Smooth muscle cell (in vitro differentiated cells): ENCODE measurements around the gene DDR2. TPM values are rescaled to one million over a fixed set of nuclear protein-coding genes. Genes with fewer than 3 reads are reported as not detected.

Source experiments
- DNase-seq: peaks from one replicate; lab custom pipeline; 2025; ENCODE audit not compliant: unreplicated experiment; lab: John Stamatoyannopoulos, UW
- H2AFZ ChIP-seq: fragments of 200-600 bp; sonication (generic); 2 replicates; pipeline ENCODE4 v1.6.0; 2016; ENCODE audit warnings: antibody characterized with exemption, low read depth, mild to moderate bottlenecking
- H3F3A ChIP-seq: fragments of 200-600 bp; sonication (generic); 2 replicates; pipeline ENCODE4 v1.6.0; 2017; ENCODE audit warnings: antibody characterized with exemption, low read depth
- H3K27ac ChIP-seq: fragments of 200-600 bp; sonication (generic); 2 replicates; pipeline ENCODE4 v1.5.1; 2016; ENCODE audit warnings: low read depth, mild to moderate bottlenecking
- H3K27me3 ChIP-seq: fragments of 200-600 bp; sonication (generic); 2 replicates; pipeline ENCODE4 v1.6.1; 2016; ENCODE audit warnings: low read depth, mild to moderate bottlenecking
- H3K36me3 ChIP-seq: fragments of 200-600 bp; sonication (generic); 2 replicates; pipeline ENCODE4 v1.5.1; 2016; ENCODE audit warnings: low read depth
- H3K4me1 ChIP-seq: fragments of 200-600 bp; sonication (generic); 2 replicates; pipeline ENCODE4 v1.5.1; 2016; ENCODE audit warnings: low read depth
- H3K4me2 ChIP-seq: fragments of 200-600 bp; sonication (generic); 2 replicates; pipeline ENCODE4 v1.6.0; 2016; ENCODE audit warnings: mild to moderate bottlenecking
- H3K4me3 ChIP-seq: fragments of 200-600 bp; sonication (generic); 2 replicates; pipeline ENCODE4 v1.5.1; 2016; ENCODE audit warnings: mild to moderate bottlenecking
- H3K79me2 ChIP-seq: fragments of 200-600 bp; sonication (generic); 2 replicates; pipeline ENCODE4 v1.6.0; 2016; ENCODE audit warnings: low read depth, mild to moderate bottlenecking
- H3K9ac ChIP-seq: fragments of 200-600 bp; sonication (generic); 2 replicates; pipeline ENCODE4 v1.6.0; 2016; ENCODE audit warnings: low read depth
- H3K9me3 ChIP-seq: fragments of 200-600 bp; sonication (generic); replicated peaks from 2 replicates; pipeline ENCODE4 v1.5.1; 2016; ENCODE audit warnings: low read depth
- H4K20me1 ChIP-seq: fragments of 200-600 bp; sonication (generic); 2 replicates; pipeline ENCODE4 v1.6.0; 2016; ENCODE audit warnings: low read depth
- WGBS: methylation state at CpG from one replicate; pipeline ENCODE4 v1.1.7; 2016; ENCODE audit warnings: low lambda C conversion rate; 5-methylcytosine and 5-hydroxymethylcytosine counted together
- polyA plus RNA-seq: library from polyadenylated mRNA; unstranded; fragments of >200 nt; fragmentation: Nextera tagmentation; extraction: Ambion mirVana; gene quantifications from 2 replicates; pipeline ENCODE4 v1.2.1, GENCODE V29; 2016
- total RNA-seq: library from RNA; depleted of rRNA; stranded (reverse); fragments of >200 nt; gene quantifications from 2 replicates; pipeline ENCODE4 v1.2.3, GENCODE V29; 2014
- TF ChIP-seq, protein P1 (sequence below): fragments of 200-600 bp; sonication (generic); IDR thresholded peaks from 2 replicates; pipeline ENCODE4 v1.5.1; 2017; ENCODE audit warnings: borderline replicate concordance, mild to moderate bottlenecking, antibody characterized with exemption; ENCODE audit not compliant: insufficient read depth, poor library complexity, severe bottlenecking

The DDR2 gene
- total and polyA plus RNA-seq, 2 experiments from 2014 or later = 13.3 to 24.5 TPM

- Histone ChIP-seq H3K27ac (no peak overlapping the region), H3F3A (peaks cover 4% of the 10 kb centered on the region), H3K9me3 (no peaks in the 10 kb centered on the region), H3K27me3 (no peaks in the 10 kb centered on the region), H3K36me3 (no peaks in the 10 kb centered on the region), H3K4me3 (no peak overlapping the region), H2AFZ (no peak overlapping the region), H3K4me1 (peaks cover 41% of the 10 kb centered on the region), H3K79me2 (peaks cover 9% of the 10 kb centered on the region), H3K9ac (no peak overlapping the region), H3K4me2 (no peak overlapping the region), H4K20me1 (peaks cover 36% of the 10 kb centered on the region)
- DNase-seq = no peak
- TF ChIP-seq, protein P1, sequence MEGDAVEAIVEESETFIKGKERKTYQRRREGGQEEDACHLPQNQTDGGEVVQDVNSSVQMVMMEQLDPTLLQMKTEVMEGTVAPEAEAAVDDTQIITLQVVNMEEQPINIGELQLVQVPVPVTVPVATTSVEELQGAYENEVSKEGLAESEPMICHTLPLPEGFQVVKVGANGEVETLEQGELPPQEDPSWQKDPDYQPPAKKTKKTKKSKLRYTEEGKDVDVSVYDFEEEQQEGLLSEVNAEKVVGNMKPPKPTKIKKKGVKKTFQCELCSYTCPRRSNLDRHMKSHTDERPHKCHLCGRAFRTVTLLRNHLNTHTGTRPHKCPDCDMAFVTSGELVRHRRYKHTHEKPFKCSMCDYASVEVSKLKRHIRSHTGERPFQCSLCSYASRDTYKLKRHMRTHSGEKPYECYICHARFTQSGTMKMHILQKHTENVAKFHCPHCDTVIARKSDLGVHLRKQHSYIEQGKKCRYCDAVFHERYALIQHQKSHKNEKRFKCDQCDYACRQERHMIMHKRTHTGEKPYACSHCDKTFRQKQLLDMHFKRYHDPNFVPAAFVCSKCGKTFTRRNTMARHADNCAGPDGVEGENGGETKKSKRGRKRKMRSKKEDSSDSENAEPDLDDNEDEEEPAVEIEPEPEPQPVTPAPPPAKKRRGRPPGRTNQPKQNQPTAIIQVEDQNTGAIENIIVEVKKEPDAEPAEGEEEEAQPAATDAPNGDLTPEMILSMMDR = no peak
- WGBS = 92% methylated on average over 4 of the region's 4 CpGs
Observed at GRCh38 chr1:162694911-162695310, 62.6 kb downstream of the DDR2 start.

GRCh38 chr1:162695687-162696086, 63.4 kb downstream of the DDR2 start:
- Histone ChIP-seq H3K9me3 (no peaks in the 10 kb centered on the region), H3K4me1 (peaks cover 34% of the 10 kb centered on the region), H3K27me3 (no peaks in the 10 kb centered on the region), H3K36me3 (no peaks in the 10 kb centered on the region), H3K4me3 (no peak overlapping the region), H3K27ac (peak overlapping the region; percentile 58), H2AFZ (no peak overlapping the region), H3K4me2 (peak overlapping the region; percentile 72), H3K79me2 (peaks cover 9% of the 10 kb centered on the region), H3F3A (peaks cover 4% of the 10 kb centered on the region), H3K9ac (no peak overlapping the region), H4K20me1 (peaks cover 38% of the 10 kb centered on the region)
- TF ChIP-seq, protein P1 = no peak
- WGBS = 84% methylated on average over 1 of the region's 1 CpG
- no peak for DNase-seq

- Histone ChIP-seq H3K9me3 (no peaks in the 10 kb centered on the region), H3K4me3 (no peak overlapping the region), H3K79me2 (peaks cover 9% of the 10 kb centered on the region), H3F3A (peaks cover 4% of the 10 kb centered on the region), H3K27ac (peak overlapping the region; percentile 58), H2AFZ (no peak overlapping the region), H4K20me1 (peaks cover 41% of the 10 kb centered on the region), H3K4me2 (peak overlapping the region; percentile 72), H3K36me3 (no peaks in the 10 kb centered on the region), H3K4me1 (peaks cover 27% of the 10 kb centered on the region), H3K9ac (no peak overlapping the region), H3K27me3 (no peaks in the 10 kb centered on the region)
- peak; percentile 19 for DNase-seq
- WGBS = 10% methylated on average over 5 of the region's 5 CpGs
- TF ChIP-seq, protein P1 = no peak
Observed at GRCh38 chr1:162696286-162696862, 64.1 kb downstream of the DDR2 start.
